Heart left ventricle (tissue), 16 donors: ENCODE results near the gene GABPB2. TPM values are rescaled to one million over a fixed set of nuclear protein-coding genes. Genes with fewer than 3 reads are reported as not detected.

Experiments used
- ATAC-seq, 4 donors: fragments of 200-7000 bp; cut with Tn5 transposase; one replicate each; pipeline ENCODE4 v1.9.1; 2020 to 2022; ENCODE audit warnings: moderate library complexity in 4 of 4, mild to moderate bottlenecking in 3 of 4, moderate number of reproducible peaks in 1 of 4
- DNase-seq, 5 donors: peaks; one replicate each; pipeline ENCODE4 v3.0.0-alpha.2; 2020
- H3K27ac ChIP-seq, 12 donors: fragments of 200-600 bp; sonication (generic) in 4 of 12; one replicate each; pipeline versions ENCODE4 v1.5.0 to v1.8.0; 2016 to 2022; ENCODE audit warnings: mild to moderate bottlenecking in 2 of 12
- H3K27me3 ChIP-seq, 9 donors: fragments of 200-600 bp; sonication (generic) in 2 of 9; one replicate each; pipeline versions ENCODE4 v1.5.1 to v1.8.0; 2016 to 2022; ENCODE audit warnings: mild to moderate bottlenecking in 3 of 9
- H3K36me3 ChIP-seq, 9 donors: fragments of 200-600 bp; sonication (generic) in 2 of 9; one replicate each; pipeline versions ENCODE4 v1.5.0 to v1.8.0; 2018 to 2022; ENCODE audit warnings: mild to moderate bottlenecking in 2 of 9
- H3K4me1 ChIP-seq, 12 donors: fragments of 200-600 bp; sonication (generic) in 4 of 12; one replicate each; pipeline versions ENCODE4 v1.5.0 to v1.8.0; 2016 to 2022; ENCODE audit warnings: mild to moderate bottlenecking in 3 of 12
- H3K4me3 ChIP-seq, 12 donors: fragments of 200-600 bp; sonication (generic) in 4 of 12; one replicate each; pipeline versions ENCODE4 v1.5.0 to v1.8.0; 2017 to 2022; ENCODE audit warnings: mild to moderate bottlenecking in 9 of 12, moderate library complexity in 4 of 12
- H3K9me3 ChIP-seq, 12 donors: fragments of 200-600 bp; sonication (generic) in 4 of 12; one replicate each; pipeline versions ENCODE4 v1.5.0 to v1.8.0; 2016 to 2022; ENCODE audit warnings: mild to moderate bottlenecking in 1 of 12
- POLR2A ChIP-seq, 2 donors: fragments of 450-650 bp; IDR thresholded peaks; one replicate each; pipeline ENCODE4 v1.6.1; 2017; ENCODE audit warnings: antibody characterized with exemption in 2 of 2, mild to moderate bottlenecking in 2 of 2, moderate library complexity in 2 of 2
- WGBS, 4 donors: extraction: QIAGEN DNeasy Blood & Tissue Kit in 2 of 4; methylation state at CpG; one replicate each; pipeline versions ENCODE4 v1.1.5 to v1.1.7; 2013 to 2018; 5-methylcytosine and 5-hydroxymethylcytosine counted together
- intact Hi-C, 10 donors: fragments of 100-400 bp; cut with DNase I; formaldehyde crosslinking; loops; one replicate each; pipeline versions ENCODE4 v1.11.1 to v1.14.2; 2022
- polyA plus RNA-seq, 2 donors: library from polyadenylated mRNA; stranded (reverse); fragments of 200-250 nt; gene quantifications; one replicate each; pipeline ENCODE4 v1.2.3, GENCODE V29; 2013
- total RNA-seq, 9 donors: library from RNA; depleted of rRNA in 2 of 9; stranded (reverse); fragments of >200 nt in 2 of 9; fragmentation: NEBNext Ultra II Directional in 3 of 9; extraction: Animal tissue kit (Norgen Biotek cat#: 25700) in 3 of 9; gene quantifications; one replicate each; pipeline versions ENCODE4 v1.1.0 to v1.2.4, GENCODE V29; 2016 to 2023
- TF ChIP-seq, protein P1 (sequence below), 12 donors: fragments of 200-600 bp; sonication (generic) in 4 of 12; IDR thresholded peaks; one replicate each; pipeline versions ENCODE4 v1.5.0 to v1.8.0; 2018 to 2022; ENCODE audit warnings: antibody characterized with exemption in 12 of 12, mild to moderate bottlenecking in 5 of 12
- donor health status: ischemic (EF 13 %, LVEDD 7.1; RV severe dilation, severe dysfunction).
- donor health status: healthy with polysubstance abuse.
- donor health status: DM: no; HTN: yes; CAD: no.
- donor health status: DM: no; HTN: no; CAD: no.
- donor health status: ischemic (EF 25% LVEDD 6.9; RV normal size, moderate dysfunction).
- donor health status: ischemic (EF 25% LVEDD 5.7; RV mildly dilated, moderate dysfunction).
- donor health status: healthy.
- donor health status: DM: yes; HTN: yes; CAD: no.
- donor health status: ischemic (EF 35%, LVEDD 5.7; RV mildly dilated, moderate dysfunction).
- donor health status: nonischemic (EF 11% LVEDD 7.7; RV severe dilation, severe dysfunction).
- donor health status: DM: yes; HTN: yes; CAD: no.
- donor health status: PGD.
- donor health status: ischemic (EF 29% LVEDD 5.4; RV normal size, mild dysfunction).
- donor health status: nonischemic (EF 23%, LVEDD 6.1; RV moderate dilation, normal function).

GABPB2 gene
- total and polyA plus RNA-seq, 11 donors, result 4.6 to 15.2 (median 11.6) TPM

DNA sequence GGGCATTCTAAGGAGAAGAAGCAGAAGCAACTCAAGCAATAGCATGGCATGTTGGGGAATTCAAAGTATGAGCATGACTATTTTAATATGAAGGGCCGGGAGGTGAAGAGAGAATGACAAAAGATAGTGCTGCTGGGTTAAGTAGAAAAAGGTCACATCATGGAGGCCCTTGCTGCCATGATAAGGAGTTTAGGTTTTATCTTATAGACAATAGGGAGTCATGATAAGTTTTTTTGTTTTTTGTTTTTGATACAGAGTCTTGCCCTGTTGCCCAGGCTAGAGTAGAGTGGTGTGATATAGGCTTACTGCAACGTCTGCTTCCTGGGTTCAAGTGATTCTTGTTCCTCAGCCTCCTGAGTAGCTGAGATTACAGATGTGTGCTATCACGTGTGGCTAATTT is 31.0 kb upstream of the GABPB2 start:
- Histone ChIP-seq H3K27ac (no peak overlapping the region), H3K9me3 (no peaks in the 10 kb centered on the region), H3K4me1 (peaks cover 0 to 18% (median 0%) of the 10 kb centered on the region in 12 donors), H3K36me3 (peaks cover 0 to 24% (median 8%) of the 10 kb centered on the region in 9 donors), H3K27me3 (no peaks in the 10 kb centered on the region), H3K4me3 (no peak overlapping the region)
- no peak for TF ChIP-seq POLR2A (IDR thresholded peaks at IDR 0.05)
- TF ChIP-seq, protein P1, sequence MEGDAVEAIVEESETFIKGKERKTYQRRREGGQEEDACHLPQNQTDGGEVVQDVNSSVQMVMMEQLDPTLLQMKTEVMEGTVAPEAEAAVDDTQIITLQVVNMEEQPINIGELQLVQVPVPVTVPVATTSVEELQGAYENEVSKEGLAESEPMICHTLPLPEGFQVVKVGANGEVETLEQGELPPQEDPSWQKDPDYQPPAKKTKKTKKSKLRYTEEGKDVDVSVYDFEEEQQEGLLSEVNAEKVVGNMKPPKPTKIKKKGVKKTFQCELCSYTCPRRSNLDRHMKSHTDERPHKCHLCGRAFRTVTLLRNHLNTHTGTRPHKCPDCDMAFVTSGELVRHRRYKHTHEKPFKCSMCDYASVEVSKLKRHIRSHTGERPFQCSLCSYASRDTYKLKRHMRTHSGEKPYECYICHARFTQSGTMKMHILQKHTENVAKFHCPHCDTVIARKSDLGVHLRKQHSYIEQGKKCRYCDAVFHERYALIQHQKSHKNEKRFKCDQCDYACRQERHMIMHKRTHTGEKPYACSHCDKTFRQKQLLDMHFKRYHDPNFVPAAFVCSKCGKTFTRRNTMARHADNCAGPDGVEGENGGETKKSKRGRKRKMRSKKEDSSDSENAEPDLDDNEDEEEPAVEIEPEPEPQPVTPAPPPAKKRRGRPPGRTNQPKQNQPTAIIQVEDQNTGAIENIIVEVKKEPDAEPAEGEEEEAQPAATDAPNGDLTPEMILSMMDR (IDR thresholded peaks at IDR 0.05), result no peak
- ATAC-seq (no peak), DNase-seq (no peak)
- WGBS, 4 donors, result 46 to 64% (median 63%) methylated on average over 3 of the region's 3 CpGs
- intact Hi-C loops, result no loop called here

DNA sequence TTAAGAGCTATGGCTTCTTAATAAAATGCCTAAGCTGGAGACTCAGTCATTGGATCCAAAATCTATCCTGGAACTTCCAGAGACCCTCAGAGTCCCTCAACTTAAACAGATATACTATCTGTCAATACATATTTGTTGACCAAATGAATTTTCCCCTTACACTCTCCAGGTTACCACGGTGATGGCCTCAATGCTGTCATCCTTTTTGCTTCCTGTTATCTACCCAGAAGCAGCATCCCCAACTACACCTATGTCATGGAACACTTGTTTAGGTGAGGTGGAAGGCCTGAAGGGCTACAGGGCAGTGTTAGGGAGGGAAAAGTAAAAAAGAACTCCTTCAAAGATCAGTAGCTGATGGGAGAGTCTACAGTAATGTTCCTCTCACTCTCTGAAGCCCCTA is 27.4 kb upstream of the GABPB2 start:
- no peaks in the 10 kb centered on the region for H3K27me3 ChIP-seq

DNA sequence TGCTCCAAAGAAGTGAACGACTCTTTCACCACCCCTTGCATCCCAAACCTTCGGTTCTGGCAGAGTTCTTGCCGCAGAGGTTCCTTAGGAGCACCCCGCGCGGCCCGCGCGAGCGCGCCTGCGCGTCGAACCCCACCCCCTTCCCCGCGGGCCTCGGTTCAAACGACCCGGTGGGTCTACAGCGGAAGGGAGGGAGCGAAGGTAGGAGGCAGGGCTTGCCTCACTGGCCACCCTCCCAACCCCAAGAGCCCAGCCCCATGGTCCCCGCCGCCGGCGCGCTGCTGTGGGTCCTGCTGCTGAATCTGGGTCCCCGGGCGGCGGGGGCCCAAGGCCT is 23.0 kb upstream of the GABPB2 start, which contains the start of gene C1orf56:
TSS of gene C1orf56 (plus strand) at position 161 of the 334 bp plus-strand sequence. CDS start at position 258, 97 bp downstream.
- H3K36me3 ChIP-seq, result peaks cover 0 to 39% (median 20%) of the 10 kb centered on the region in 9 donors
- WGBS, 4 donors, result 0 to 4% (median 0%) methylated on average over 3 to 29 of the region's 29 CpGs

More for the DNA sequence above, 27.4 kb upstream of the GABPB2 start:
- TF ChIP-seq POLR2A (IDR thresholded peaks at IDR 0.05), result no peak
- H3K4me3 ChIP-seq, result no peak overlapping the region
- H3K9me3 ChIP-seq, result no peaks in the 10 kb centered on the region
- H3K36me3 ChIP-seq, result peaks cover 0 to 12% (median 0%) of the 10 kb centered on the region in 9 donors
- intact Hi-C loops, result no loop called here
- peaks cover 0 to 14% (median 7%) of the 10 kb centered on the region in 12 donors for H3K4me1 ChIP-seq
- WGBS, 4 donors, result 81 to 100% (median 95%) methylated on average over 1 of the region's 1 CpG
- H3K27ac ChIP-seq, result no peak overlapping the region
- ATAC-seq (no peak), DNase-seq (no peak)

DNA sequence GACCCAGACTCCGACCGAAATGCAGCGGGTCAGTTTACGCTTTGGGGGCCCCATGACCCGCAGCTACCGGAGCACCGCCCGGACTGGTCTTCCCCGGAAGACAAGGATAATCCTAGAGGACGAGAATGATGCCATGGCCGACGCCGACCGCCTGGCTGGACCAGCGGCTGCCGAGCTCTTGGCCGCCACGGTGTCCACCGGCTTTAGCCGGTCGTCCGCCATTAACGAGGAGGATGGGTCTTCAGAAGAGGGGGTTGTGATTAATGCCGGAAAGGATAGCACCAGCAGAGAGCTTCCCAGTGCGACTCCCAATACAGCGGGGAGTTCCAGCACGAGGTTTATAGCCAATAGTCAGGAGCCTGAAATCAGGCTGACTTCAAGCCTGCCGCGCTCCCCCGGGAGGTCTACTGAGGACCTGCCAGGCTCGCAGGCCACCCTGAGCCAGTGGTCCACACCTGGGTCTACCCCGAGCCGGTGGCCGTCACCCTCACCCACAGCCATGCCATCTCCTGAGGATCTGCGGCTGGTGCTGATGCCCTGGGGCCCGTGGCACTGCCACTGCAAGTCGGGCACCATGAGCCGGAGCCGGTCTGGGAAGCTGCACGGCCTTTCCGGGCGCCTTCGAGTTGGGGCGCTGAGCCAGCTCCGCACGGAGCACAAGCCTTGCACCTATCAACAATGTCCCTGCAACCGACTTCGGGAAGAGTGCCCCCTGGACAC is 22.5 kb upstream of the GABPB2 start:
- intact Hi-C loops, result loop anchor here in 3 of 10 donors (1.0 to 5.0 kb wide), 3 partner anchors 24 to 41 kb away; partner anchors contain the start of genes MINDY1 (in 1 of the 3) and PRUNE1 (in 1 of the 3)
- DNase-seq, result peak; percentile 72 to 84 (median 79)
- Histone ChIP-seq H3K27me3 (no peaks in the 10 kb centered on the region), H3K4me1 (peaks cover 0 to 42% (median 19%) of the 10 kb centered on the region in 12 donors), H3K27ac (peak overlapping the region; percentile 53 to 95 (median 90)), H3K9me3 (no peaks in the 10 kb centered on the region), H3K36me3 (peaks cover 0 to 40% (median 23%) of the 10 kb centered on the region in 9 donors), H3K4me3 (peak overlapping the region; percentile 60 to 87 (median 77))
- no peak for TF ChIP-seq POLR2A (IDR thresholded peaks at IDR 0.05)
- TF ChIP-seq, protein P1 (IDR thresholded peaks at IDR 0.05), result peak in 8 of 12 donors; percentile 30 to 65 (median 50)
- ATAC-seq, result peak; percentile 70 to 86 (median 84)
- WGBS, 4 donors, result 0% methylated on average over 1 to 48 of the region's 48 CpGs

More for the DNA sequence above, 23.0 kb upstream of the GABPB2 start, which contains the start of gene C1orf56:
- Histone ChIP-seq H3K4me3 (peak within 1 kb of the TSS; percentile 60 to 87 (median 77)), H3K4me1 (peaks cover 0 to 42% (median 19%) of the 10 kb centered on the region in 12 donors), H3K27ac (peak within 1 kb of the TSS; percentile 53 to 95 (median 90)), H3K27me3 (no peaks in the 10 kb centered on the region), H3K9me3 (no peaks in the 10 kb centered on the region)
- peak; percentile 67 to 85 (median 74) for DNase-seq
- peak; percentile 67 to 85 (median 84) for ATAC-seq
- intact Hi-C loops, result loop anchor here in 1 of 10 donors (5.0 kb wide), 1 partner anchor 40 kb away; the partner anchor contains the start of genes MINDY1 and PRUNE1
- TF ChIP-seq, protein P1 (IDR thresholded peaks at IDR 0.05), result no peak
- TF ChIP-seq POLR2A (IDR thresholded peaks at IDR 0.05), result peak; percentile 8 to 69
